K562 (cell line): Measurements from ENCODE around the gene HNRNPF. TPM values are rescaled to one million over a fixed set of nuclear protein-coding genes. Genes with fewer than 3 reads are reported as not detected.

Experiments
- ATF4 ChIP-seq: fragments of 450-650 bp; formaldehyde crosslinking; IDR thresholded peaks from 2 replicates; pipeline ENCODE4 v1.4.0; 2022; ENCODE audit warnings: mild to moderate bottlenecking, moderate library complexity
- CBX3 ChIP-seq, 2 experiments: IDR thresholded peaks; 1 replicate in 1 of 2; 2 replicates in 1 of 2; pipeline ENCODE4 v1.6.1; 2012; ENCODE audit warnings: inconsistent platforms in 2 of 2, low read length in 2 of 2, borderline replicate concordance in 1 of 2, control low read depth in 1 of 2
- EP400 ChIP-seq: fragments of 450-650 bp; IDR thresholded peaks from 2 replicates; pipeline ENCODE4 v1.6.1; 2017; ENCODE audit warnings: antibody characterized with exemption, mild to moderate bottlenecking, moderate library complexity
- FOXP4 ChIP-seq: sonication (generic); formaldehyde crosslinking; IDR thresholded peaks from 2 replicates; pipeline ENCODE4 v1.8.0; 2022; ENCODE audit warnings: mild to moderate bottlenecking, missing genetic modification reagents, borderline replicate concordance
- MYC ChIP-seq, 2 experiments: fragments of 250-450 bp in 1 of 2; sonication (Bioruptor Pico) in 1 of 2; IDR thresholded peaks; 2 replicates each; pipeline versions ENCODE4 v1.5.1 to v1.6.1; 2012 to 2021; ENCODE audit warnings: low read depth in 2 of 2, borderline replicate concordance in 1 of 2, improper control_type of control experiment in 1 of 2, low read length in 1 of 2, mild to moderate bottlenecking in 1 of 2, moderate library complexity in 1 of 2
- NCOA4 ChIP-seq: fragments of 450-650 bp; IDR thresholded peaks from 2 replicates; pipeline ENCODE4 v1.6.1; 2018; ENCODE audit warnings: mild to moderate bottlenecking; ENCODE audit not compliant: partially characterized antibody
- PRMT5 ChIP-seq: sonication (generic); formaldehyde crosslinking; IDR thresholded peaks from 2 replicates; pipeline ENCODE4 v1.5.0; 2020; ENCODE audit warnings: missing genetic modification reagents
- RB1 ChIP-seq: fragments of 450-650 bp; IDR thresholded peaks from 2 replicates; pipeline ENCODE4 v1.6.1; 2017; ENCODE audit warnings: low read depth, mild to moderate bottlenecking
- TSC22D4 ChIP-seq: fragments of 450-650 bp; IDR thresholded peaks from 2 replicates; pipeline ENCODE4 v1.6.1; 2016; ENCODE audit warnings: missing genetic modification characterization, missing biosample characterization, control low read depth
- UBTF ChIP-seq, 2 experiments: IDR thresholded peaks; 2 replicates each; pipeline ENCODE4 v1.6.1; 2012; ENCODE audit warnings: improper control_type of control experiment in 2 of 2, low read depth in 2 of 2, low read length in 2 of 2, borderline replicate concordance in 1 of 2
- ZBTB2 ChIP-seq: fragments of 450-650 bp; IDR thresholded peaks from 2 replicates; pipeline ENCODE4 v1.6.1; 2016; ENCODE audit warnings: antibody characterized with exemption
- ZBTB26 ChIP-seq: fragments of 450-650 bp; formaldehyde crosslinking; IDR thresholded peaks from 2 replicates; pipeline ENCODE4 v1.4.0; 2022; ENCODE audit warnings: missing genetic modification characterization
- ZNF740 ChIP-seq, 3 experiments: fragments of 200-800 bp in 1 of 3; sonication (Bioruptor generic) in 1 of 3; sonication (generic) in 1 of 3; formaldehyde crosslinking in 1 of 3; IDR thresholded peaks; 2 replicates each; pipeline versions ENCODE4 v1.6.1 to v1.8.0; 2016 to 2022; ENCODE audit warnings: mild to moderate bottlenecking in 2 of 3, missing compliant biosample characterization in 2 of 3, missing genetic modification characterization in 2 of 3, missing genetic modification reagents in 1 of 3
- polyA plus RNA-seq, 8 experiments: library from polyadenylated mRNA; depleted of rRNA in 4 of 8; stranded (reverse) in 5 of 8; unstranded in 3 of 8; fragments of >200 nt; fragmentation: Nextera tagmentation in 2 of 8; fragmentation: Illumina TruSeq in 1 of 8; extraction: Ambion mirVana in 2 of 8; extraction: Trizol in 1 of 8; gene quantifications; 2 replicates each; pipeline versions ENCODE4 v1.2.1 to v1.2.3, GENCODE V29; 2011 to 2014; ENCODE audit warnings: inconsistent platforms in 1 of 8, missing spikeins in 1 of 8
- total RNA-seq, 7 experiments: library from RNA; depleted of rRNA in 6 of 7; stranded (reverse); fragments of >200 nt in 6 of 7; fragmentation: Illumina TruSeq in 2 of 7; extraction: Trizol in 2 of 7; gene quantifications; 2 replicates each; pipeline versions ENCODE4 v1.2.1 to v1.2.3, GENCODE V29; 2011 to 2021; ENCODE audit warnings: low replicate concordance in 1 of 7

The HNRNPF gene
- total and polyA plus RNA-seq, 9 of the 15 experiments (the other 6 are each of a cell fraction or from before 2014, with no cell fraction given) = 192 to 489 (median 416) TPM

- TF ChIP-seq ZBTB2 (no peak), ZNF740 (CRISPR knock-in tag; IDR thresholded peaks at IDR 0.05) (peak; percentile 59; the same call in 1 of the 2 replicates), ZNF740 (tag; IDR thresholded peaks at IDR 0.05) (no peak), ATF4 (CRISPR knock-in tag) (no peak), NCOA4 (no peak), RB1 (peak; percentile 87; the same call in 1 of the 2 replicates), ZBTB26 (CRISPR knock-in tag) (no peak), MYC (IDR thresholded peaks at IDR 0.05; ENCODE audit: low read depth, low read length) (0 out of 2 replicates have a peak, but pooled peaks have one; percentile 45), MYC (CRISPR knock-in tag; IDR thresholded peaks at IDR 0.05; ENCODE audit: borderline replicate concordance, low read depth) (no peak), UBTF (IDR thresholded peaks at IDR 0.05; ENCODE audit: borderline replicate concordance in 1 of 2, low read depth in 2 of 2, low read length in 2 of 2) (0 out of 4 replicates have a peak, but pooled peaks of 1 of the 2 experiments have one; percentile 38), PRMT5 (CRISPR knock-in tag) (no peak), TSC22D4 (tag) (no peak), CBX3 (IDR thresholded peaks at IDR 0.05; ENCODE audit: borderline replicate concordance in 1 of 2, low read length in 2 of 2) (0 out of 3 replicates have a peak, but pooled peaks of 1 of the 2 experiments have one; percentile 68), FOXP4 (CRISPR knock-in tag) (0 out of 2 replicates have a peak, but pooled peaks have one; percentile 45), EP400 (no peak)
Measured at GRCh38 chr10:43348511-43349312, 60.3 kb downstream of the HNRNPF start (continued).
